T47D (cell line): ENCODE results near the gene PPFIBP1.

Source experiments
- DNase-seq, 2 experiments: peaks; one replicate each; pipeline versions ENCODE4 v3.0.0 to v3.0.0-alpha.2; 2011 to 2012; ENCODE audit warnings: low read depth in 1 of 2, low spot score in 1 of 2
- JUND ChIP-seq: IDR thresholded peaks from 2 replicates; pipeline ENCODE4 v1.6.1; 2012; ENCODE audit warnings: low read depth
- in situ Hi-C: cut with HindIII; loops from 2 replicates; pipeline ENCODE4 v1.10.0; 2016; ENCODE audit warnings: low sequenced_read_pairs, low pct_unique_long_range_greater_than_20kb

The PPFIBP1 gene

DNA sequence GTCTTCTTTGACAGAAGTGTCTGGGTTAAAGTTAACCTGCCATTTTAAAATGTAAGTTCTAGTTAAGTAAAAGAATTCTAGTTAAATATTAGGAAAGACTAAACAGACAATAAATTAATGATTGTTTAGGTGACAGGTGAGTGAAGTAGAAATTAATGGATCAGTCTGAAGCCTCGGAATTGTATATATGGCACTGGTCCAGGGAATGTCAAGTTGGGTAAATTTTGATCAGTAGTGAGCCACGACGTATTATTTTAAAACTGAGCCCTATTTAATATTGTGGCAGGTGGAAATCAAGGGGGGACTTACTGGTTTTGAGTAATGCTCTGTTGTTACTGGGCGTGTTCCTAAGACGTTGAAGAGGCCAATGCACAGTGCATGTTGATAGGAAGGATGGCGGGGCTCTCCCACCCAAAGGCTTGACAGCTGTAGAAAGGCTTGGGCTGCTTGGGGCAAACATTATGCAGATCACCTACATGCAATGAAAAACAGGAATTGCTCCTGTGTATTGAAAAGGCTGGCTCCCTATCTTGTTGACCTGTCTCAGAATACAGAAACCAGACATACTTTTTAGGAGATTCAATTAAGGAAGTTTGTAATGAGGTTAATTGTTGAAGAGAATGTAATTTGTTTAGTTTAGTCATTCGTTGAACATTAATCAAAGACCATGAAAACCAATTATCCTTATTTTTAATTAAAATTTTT lies 5.9 kb upstream of the PPFIBP1 start:
- DNase-seq, result no peak
- TF ChIP-seq JUND, result no peak
- in situ Hi-C loops, result no loop called here

- in situ Hi-C loops, result no loop called here
- no peak for DNase-seq
- no peak for TF ChIP-seq JUND
Observed at GRCh38 chr12:27521066-27521465, 2.9 kb upstream of the PPFIBP1 start.

GRCh38 chr12:27521981-27522380 lies 2.0 kb upstream of the PPFIBP1 start:
- in situ Hi-C loops, result no loop called here
- TF ChIP-seq JUND, result no peak
- no peak for DNase-seq

DNA sequence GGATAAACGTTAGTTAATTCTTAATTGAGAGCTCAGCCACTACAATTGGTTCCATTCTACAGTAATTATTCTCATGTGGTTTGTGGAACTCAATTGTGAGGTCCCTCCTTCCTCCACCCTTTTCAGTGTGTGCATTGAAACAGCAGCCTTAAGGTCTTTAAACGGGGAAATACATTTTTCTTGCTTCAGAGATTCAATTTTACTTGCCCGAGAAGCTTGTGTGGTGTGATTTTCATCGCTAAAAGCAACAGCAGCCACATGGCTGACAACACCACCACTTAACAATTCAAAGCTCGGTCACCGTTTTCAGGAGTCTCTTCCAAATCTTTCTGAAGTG lies 733 bp upstream of the PPFIBP1 start:
- no peak for TF ChIP-seq JUND
- in situ Hi-C loops, result no loop called here
- no peak for DNase-seq

- DNase-seq, result no peak
- in situ Hi-C loops, result no loop called here
- TF ChIP-seq JUND, result no peak
Observed at GRCh38 chr12:27524494-27524835, 459 bp downstream of the PPFIBP1 start.

GRCh38 chr12:27524839-27525753 lies 1.1 kb downstream of the PPFIBP1 start:
- no peak for TF ChIP-seq JUND
- in situ Hi-C loops, result no loop called here
- DNase-seq, result peak in 1 of 2 experiments; percentile 9

DNA sequence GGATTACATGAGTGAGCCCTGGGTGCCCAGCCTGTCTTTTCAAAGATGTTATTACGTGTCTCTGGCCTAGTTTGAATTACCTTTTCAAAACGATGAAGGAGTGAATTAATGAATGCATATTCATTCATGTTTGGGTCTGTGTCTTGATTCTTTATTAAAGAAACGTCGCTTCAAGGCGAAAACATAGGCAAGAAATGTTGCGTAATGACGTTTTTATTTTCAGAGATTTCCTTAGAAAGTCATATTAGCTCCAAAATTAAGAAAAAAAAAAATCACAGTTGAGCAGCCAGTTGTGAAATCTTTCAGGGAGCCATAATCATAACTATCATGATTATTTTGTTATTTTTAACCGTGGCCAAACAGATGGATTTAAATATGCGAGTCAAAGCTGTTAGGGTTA lies 3.5 kb downstream of the PPFIBP1 start:
- no peak for TF ChIP-seq JUND
- in situ Hi-C loops, result no loop called here
- DNase-seq, result no peak

GRCh38 chr12:27528788-27529187 lies 4.8 kb downstream of the PPFIBP1 start:
- in situ Hi-C loops, result no loop called here
- no peak for DNase-seq
- TF ChIP-seq JUND, result no peak

GRCh38 chr12:27530157-27530922 lies 6.3 kb downstream of the PPFIBP1 start:
- no peak for TF ChIP-seq JUND
- DNase-seq, result no peak
- in situ Hi-C loops, result no loop called here

DNA sequence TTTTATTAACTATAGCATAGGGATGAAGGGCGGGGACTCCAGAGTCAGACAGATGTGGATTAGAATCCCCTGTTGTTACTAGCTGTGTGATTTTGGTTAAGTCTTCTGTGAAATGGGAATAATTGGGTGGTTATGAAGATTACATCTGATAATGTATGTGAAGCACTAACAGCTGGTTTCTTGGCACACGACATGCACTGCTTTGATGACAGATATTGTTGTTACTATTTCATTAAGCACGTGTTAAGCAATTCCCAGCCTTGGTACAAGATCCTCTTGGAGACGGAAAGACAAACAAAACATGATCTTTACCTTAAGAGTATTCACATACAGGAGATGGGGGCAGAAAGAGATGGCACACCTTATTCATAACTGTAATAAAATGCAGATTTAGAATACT lies 7.9 kb downstream of the PPFIBP1 start:
- no peak for DNase-seq
- TF ChIP-seq JUND, result no peak
- in situ Hi-C loops, result no loop called here

- in situ Hi-C loops, result no loop called here
- DNase-seq, result no peak
- TF ChIP-seq JUND, result no peak
Observed at GRCh38 chr12:27534060-27534764, 10.2 kb downstream of the PPFIBP1 start.

GRCh38 chr12:27534765-27535161 lies 10.8 kb downstream of the PPFIBP1 start:
- no peak for TF ChIP-seq JUND
- in situ Hi-C loops, result no loop called here
- DNase-seq, result no peak

DNA sequence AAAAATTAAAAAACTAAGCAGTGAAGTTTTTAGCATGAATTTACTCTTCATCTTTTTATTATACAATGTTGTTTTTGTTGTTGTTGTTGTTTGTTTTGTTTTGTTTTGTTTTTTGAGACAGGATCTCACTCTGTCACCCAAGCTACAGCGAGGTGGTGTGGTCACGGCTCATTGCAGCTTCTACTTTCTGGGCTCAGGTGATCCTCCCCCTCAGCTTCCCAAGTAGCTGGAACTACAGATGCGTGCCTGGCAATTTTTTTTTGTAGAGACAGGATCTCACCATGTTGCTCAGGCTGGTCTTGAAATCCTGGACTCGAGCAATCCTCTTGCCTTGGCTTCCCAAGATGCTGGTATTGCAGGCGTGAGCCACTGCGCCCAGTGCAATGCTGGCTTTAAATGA lies 11.3 kb downstream of the PPFIBP1 start:
- in situ Hi-C loops, result no loop called here
- no peak for TF ChIP-seq JUND
- DNase-seq, result no peak
